ENCODE data around the gene ASPG.
"Not testable (repeated sequence)": the region's sequence is repeated elsewhere in the genome, so short reads cannot be mapped to it uniquely, and the experiment has no call there.

The ASPG gene

GRCh38 chr14:104147346-104148125 lies 62.0 kb downstream of the ASPG start:
- DNase-seq (ENCODE audit: low read depth in 3 of 3): no peak

GRCh38 chr14:104148433-104149277 lies 63.2 kb downstream of the ASPG start:
- no peak for DNase-seq (ENCODE audit: low read depth in 3 of 3)

- DNase-seq (ENCODE audit: low read depth in 3 of 3): no peak
These were observed 63.7 kb downstream of the ASPG start for GRCh38 chr14:104149278-104149595.

GRCh38 chr14:104149617-104150135 lies 64.2 kb downstream of the ASPG start:
- DNase-seq (ENCODE audit: low read depth in 3 of 3): peak in 1 of 3 experiments; percentile 43

- no peak for DNase-seq (ENCODE audit: low read depth in 3 of 3)
These were observed 64.9 kb downstream of the ASPG start for GRCh38 chr14:104150136-104151025.

GRCh38 chr14:104151026-104151381 lies 65.5 kb downstream of the ASPG start:
- DNase-seq (ENCODE audit: low read depth in 3 of 3): no peak

- DNase-seq (ENCODE audit: low read depth in 3 of 3): no peak
These were observed 66.2 kb downstream of the ASPG start for GRCh38 chr14:104151566-104152245.

GRCh38 chr14:104152246-104152575 lies 66.7 kb downstream of the ASPG start:
- DNase-seq (ENCODE audit: low read depth in 3 of 3): no peak

- DNase-seq (ENCODE audit: low read depth in 3 of 3): no peak
These were observed 67.3 kb downstream of the ASPG start for GRCh38 chr14:104152686-104153393.

- DNase-seq (ENCODE audit: low read depth in 3 of 3): not testable (repeated sequence)
These were observed 67.9 kb downstream of the ASPG start for GRCh38 chr14:104153394-104153755.

GRCh38 chr14:104154246-104154645 lies 68.7 kb downstream of the ASPG start:
- DNase-seq (ENCODE audit: low read depth in 3 of 3): no peak

GRCh38 chr14:104155513-104155912 lies 70.0 kb downstream of the ASPG start:
- no peak for DNase-seq (ENCODE audit: low read depth in 3 of 3)

- DNase-seq (ENCODE audit: low read depth in 3 of 3): no peak
These were observed 70.6 kb downstream of the ASPG start for GRCh38 chr14:104156142-104156541.

GRCh38 chr14:104157016-104157928 lies 71.8 kb downstream of the ASPG start:
- DNase-seq (ENCODE audit: low read depth in 3 of 3): no peak

GRCh38 chr14:104158827-104159798 lies 73.6 kb downstream of the ASPG start:
- DNase-seq (ENCODE audit: low read depth in 3 of 3): no peak

GRCh38 chr14:104159990-104160389 lies 74.5 kb downstream of the ASPG start:
- no peak for DNase-seq (ENCODE audit: low read depth in 3 of 3)

- no peak for DNase-seq (ENCODE audit: low read depth in 3 of 3)
These were observed 76.3 kb downstream of the ASPG start for GRCh38 chr14:104161602-104162367.

GRCh38 chr14:104162495-104162894 lies 77.0 kb downstream of the ASPG start:
- DNase-seq (ENCODE audit: low read depth in 3 of 3): no peak

Data from stimulated activated CD4-positive, alpha-beta T cell treated with anti-CD3 and anti-CD28 coated beads, TNF-alpha, amount 100 ng/mL, for 24 hours (primary cell).